Medulla oblongata (tissue), 1 donor: ENCODE measurements around the gene SLX4IP.

ENCODE experiments used
- DNase-seq: peaks from one replicate; pipeline ENCODE4 v3.0.0-alpha.2; 2015; ENCODE audit errors: extremely low spot score

SLX4IP gene

DNA sequence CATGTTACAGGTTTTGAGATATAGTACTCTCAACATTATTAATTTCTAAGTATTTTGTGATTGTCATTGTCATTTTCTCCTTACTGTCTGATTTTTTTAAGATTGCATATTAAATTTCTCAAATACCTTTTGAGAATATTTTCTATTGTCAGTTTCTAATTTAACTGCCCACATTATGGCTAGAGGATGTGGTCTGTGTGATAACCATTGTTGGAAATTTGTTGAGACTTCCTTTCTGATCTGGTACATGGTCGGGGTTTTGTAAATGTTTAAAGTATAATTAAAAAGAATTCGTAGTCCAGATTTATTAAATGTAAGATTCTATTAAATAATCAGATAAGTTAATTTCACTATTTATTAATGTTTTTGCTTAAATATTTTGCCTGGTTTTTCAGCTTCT is 60.1 kb downstream of the SLX4IP start:
- no peak for DNase-seq

DNA sequence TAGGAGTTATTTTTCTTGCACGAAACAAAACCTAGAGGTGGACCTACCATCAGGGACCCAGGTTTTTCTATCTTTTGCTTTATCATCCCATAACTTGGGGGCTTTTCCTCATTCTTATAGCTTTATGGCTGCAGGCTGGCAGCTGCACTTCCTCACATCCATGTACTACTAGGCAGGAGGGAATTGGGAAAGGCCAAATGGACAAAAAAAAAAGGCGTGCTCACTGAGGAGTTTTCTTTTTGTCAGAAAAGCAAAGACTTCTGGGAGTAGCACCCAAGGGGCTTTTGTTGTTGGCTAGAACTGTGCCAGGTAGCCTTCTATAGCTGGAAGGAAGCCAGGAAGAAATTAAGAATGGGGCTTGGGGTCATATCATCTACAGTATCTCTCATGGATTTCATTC is 61.4 kb downstream of the SLX4IP start:
- DNase-seq = no peak

DNA sequence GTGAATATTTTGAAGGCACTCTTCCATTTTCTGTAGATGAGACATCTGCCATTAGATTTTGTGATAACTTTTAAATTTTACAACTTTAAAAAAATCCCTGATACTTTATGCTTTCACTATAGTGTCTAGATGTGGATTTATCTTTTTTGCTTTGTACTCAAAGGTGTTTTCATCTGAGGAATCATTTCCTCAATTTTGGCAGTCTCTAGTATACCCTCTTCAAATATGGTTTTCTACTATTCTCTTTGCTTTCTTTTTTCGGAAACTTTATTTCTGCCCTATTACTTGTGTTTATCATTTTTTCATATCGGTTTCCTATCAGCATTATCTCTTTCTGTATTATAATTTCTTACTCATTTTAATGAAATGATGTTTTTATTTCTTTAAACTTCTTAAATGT is 62.2 kb downstream of the SLX4IP start:
- no peak for DNase-seq

DNA sequence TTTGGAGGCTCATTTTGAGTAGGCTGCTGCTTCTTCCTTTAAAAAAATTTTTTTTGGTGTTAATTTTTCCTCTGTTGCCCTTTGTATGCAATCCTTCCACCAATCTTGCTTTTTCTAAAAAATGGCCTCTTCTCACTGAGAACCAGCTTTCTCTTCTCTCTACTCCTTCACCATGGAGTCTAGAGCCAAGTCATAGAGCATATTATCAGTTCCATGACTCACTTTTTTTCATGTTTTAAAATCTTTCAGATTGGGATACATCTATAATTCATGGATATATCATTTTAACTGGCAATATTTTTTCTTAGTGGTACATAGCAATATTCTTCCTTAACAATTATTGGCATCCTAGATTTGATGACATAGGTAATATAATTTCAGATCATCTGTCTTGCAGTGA is 62.7 kb downstream of the SLX4IP start:
- DNase-seq = no peak

DNA sequence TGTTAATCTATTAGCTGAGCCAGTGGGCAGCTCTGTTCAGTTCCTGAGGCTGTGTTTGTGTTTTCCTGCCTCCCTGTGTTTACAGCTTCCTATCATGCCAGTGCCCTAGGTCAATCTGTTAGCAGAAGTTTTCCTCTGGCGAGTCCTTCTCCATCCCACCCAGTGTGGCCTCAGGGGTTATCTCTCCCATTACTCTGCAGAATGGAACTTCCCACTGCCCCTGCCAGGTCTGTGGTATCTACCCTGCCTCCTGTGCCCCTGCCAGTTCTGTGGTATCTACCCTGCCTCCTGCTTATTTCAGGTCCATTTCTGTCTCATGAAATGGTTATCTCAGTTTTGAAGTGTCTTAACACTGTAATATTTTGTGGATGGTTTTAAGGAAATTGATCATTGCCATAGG is 63.1 kb downstream of the SLX4IP start:
- no peak for DNase-seq

DNA sequence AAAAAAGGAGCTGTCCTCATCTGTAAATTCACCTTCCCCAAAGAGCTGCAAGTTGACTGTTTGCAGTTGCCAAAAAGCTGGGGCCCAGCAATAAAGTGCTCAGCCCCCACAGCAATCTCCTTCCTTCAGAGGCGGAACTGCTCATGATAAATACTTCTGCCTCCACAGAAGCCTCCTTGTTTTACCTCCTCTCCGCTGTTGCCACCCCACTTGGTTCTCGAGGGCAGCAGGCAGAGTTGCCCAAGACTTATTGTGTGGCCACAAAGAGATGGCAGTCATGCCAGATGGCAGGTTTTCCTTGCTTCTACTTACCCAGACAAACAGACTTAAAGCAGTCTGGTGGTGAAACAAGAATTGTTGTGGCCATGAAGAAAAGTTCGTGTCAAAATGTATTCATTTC is 66.3 kb downstream of the SLX4IP start:
- DNase-seq = peak; percentile 91

DNA sequence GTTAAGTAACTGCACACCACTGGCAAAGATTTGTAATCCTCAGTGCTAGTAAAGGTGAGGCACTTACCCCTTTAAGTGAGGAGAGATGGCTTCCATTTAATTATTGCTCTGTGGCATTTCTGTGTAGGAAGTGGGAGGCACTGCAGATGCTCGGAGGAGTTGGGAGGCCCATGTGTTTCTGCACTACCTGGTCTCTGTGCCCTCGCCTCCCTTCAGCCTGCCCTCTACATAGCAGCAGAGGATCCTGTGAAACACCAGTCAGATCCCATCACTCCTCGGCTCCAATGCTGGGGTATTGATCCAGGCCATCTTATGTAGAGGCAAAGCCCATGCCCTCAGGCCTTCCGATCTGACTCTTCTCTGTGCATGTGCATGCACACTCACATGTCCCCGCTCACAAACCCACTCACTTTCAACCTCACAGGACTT is 67.0 kb downstream of the SLX4IP start:
- DNase-seq = no peak

DNA sequence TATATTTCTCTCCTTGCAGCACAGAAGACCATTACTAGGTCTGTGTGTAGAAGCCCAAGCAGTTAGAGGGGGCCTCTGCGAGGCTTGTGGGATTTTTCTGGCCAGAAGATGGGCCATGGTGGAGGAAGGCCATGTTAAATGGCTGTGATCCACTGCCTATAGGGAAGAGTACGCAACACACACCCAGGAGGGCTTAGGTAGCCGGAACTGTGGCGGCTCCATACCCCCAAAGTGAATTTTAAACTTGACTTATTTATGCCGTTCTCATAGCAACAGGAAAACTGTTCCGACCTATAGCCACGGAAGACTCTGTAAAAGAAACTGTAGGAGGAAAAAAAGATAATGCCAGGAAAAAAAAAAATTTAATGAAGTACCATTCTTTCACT is 69.5 kb downstream of the SLX4IP start:
- no peak for DNase-seq

DNA sequence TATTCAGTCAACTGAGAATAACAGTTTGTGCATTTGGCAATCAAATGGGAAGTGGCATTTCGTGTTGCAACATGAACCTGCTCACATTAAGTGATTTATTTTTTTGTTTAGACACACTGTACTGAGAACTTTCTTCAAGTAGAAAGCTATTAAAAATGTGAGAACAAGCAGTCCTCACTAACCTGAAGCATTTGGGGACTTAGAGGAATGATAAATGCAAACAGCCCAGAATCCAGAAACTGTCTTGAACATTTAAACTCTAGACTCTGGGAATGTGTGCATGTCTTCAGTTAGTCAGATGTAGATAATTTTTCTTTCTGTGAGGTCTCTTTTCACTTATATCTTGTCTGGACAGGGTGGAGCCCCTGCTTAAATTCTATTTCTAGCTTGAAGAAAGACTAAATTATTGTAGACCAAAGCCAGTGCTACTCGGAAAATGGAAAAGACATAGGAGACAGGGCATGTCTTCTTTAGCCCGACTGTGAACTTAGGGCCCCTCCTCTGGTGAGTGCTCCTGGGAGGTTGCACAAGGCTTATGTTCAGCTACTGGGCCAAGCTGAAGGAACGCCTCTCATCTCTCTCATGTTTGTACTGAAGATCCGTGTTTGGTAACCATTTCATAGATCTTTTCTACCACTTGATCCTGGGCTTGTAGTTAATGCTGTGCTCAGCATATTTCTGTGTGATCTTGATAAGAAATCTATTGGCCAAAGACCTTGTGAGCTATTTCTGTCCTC is 70.1 kb downstream of the SLX4IP start:
- DNase-seq = no peak

DNA sequence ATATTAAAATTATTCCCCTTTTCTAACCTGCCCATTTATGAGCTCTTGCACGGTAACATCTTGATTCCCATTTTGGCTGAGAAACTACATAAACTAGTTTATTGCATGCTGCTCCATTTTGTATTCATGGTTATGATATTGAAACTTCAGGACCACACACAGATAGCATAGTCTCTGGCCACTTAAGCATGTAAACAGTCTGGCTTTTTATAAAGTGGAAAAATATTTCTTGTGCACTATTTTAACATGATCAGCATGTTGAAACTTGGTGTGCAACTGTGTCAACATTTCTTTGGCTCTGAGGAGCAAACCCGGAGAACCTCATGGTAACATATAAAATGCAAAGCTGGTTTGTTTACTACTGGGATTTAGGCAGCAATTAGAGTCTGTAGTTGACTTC is 70.7 kb downstream of the SLX4IP start:
- no peak for DNase-seq

DNA sequence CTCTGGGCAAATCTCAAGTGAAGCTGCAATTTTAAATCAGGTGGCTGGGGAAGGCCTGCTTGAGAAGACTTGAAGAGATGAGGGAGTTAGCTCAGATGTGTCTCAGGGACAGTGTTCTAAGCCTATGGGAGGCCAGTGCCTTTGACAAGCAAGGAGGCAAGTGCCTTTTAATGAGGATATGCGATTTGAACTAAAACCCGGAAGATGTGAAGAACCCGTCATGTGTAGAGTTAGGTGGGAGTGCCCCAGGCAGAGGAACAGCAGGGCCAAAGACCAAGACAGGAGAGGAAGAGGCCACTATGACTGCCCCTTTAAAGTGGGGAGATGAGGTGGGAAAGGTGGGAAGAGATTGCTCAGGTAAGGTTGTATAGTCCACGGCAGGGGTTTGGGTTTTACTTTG is 71.9 kb downstream of the SLX4IP start:
- no peak for DNase-seq

DNA sequence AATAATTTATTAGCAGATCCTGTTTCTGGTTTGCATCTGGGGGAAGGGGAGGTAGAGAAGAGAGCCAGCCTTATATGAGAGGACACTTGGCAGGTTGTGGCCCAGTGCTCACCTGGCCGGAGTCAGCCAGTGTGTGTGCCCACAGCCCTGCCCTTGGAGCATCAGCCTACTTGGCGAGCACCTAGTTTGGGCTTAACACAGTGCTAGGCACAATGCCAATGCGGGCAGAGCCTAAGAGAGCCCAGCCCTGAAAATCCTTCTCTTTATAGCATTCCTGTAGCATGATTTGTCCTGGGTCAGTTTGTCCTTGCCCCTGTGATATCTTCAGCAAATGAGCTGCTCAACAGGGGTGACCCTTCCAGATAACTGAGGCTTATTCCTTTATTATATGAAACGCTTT is 73.0 kb downstream of the SLX4IP start:
- DNase-seq = peak; percentile 47

DNA sequence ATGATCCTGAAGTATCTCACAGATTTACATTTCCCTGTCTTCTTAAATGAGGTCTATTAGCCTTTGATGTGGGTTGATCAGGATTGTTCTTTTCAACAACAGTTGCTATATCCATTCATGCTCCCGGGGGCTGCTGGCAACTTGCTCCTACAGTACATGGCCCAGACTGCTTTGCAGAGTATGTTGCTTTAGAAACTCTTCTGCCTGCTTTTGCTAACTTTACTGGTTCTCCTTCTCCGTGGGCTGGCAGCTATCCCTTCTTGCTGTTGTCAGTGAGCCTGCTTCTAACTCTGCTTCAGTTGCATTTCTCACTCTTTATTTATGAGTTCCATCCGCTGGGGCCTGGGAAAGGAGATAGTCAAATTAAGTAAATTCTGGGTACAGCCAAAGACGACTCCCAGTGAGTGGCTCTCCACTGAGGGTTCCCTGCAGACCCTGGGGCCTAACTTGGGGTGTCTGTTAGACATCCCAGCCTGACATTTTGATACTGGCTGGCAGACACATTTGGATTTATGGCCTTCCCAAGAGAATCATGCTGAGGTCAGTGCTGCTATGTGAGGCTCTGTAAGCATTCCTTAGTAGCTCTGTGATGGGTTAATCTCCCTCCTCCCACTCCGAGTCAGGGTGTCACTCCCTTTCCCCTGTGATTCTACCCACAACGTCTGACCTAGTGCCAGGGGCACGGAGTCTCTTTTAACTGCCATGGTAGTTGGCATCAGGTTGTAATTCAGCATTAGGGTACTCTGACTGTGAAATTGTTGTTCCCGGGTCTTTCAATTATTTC is 73.6 kb downstream of the SLX4IP start:
- no peak for DNase-seq

DNA sequence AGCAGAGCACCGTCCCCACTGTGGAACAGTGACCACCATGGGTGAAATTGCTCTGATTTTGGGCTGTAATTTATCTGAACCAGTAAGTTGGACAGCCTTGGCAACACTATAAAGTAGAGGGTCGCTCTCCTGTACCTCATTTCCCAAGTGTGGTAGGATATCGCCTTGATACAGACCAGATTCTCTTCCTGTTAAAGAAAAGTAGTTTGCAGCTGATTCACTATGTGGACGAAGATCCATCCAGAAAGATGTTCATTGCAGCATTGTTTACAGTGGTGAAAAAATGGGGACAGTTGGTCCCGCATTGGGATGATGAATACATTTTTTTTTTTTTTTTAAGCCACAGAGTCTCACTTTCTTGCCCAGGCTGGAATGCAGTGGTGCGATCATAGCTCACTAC is 74.3 kb downstream of the SLX4IP start:
- DNase-seq = no peak

DNA sequence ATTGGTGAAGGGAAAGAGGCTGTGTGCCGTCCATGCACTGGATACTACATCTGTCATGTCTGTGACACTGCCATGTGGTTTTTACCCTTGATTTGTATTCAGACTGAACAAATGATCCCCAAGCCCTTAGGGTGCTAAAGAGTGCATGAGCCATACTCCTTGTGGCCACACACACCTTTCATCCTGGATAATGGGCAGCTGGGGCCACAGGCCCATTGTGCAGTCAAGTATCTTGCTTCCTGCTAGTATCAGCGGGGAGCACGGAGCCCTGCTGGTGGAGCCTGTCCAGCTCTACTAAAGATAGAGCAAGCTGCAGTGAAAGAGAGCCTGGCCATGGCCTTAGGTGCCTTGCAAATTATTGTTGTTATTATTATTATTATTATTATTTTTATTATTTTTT is 75.1 kb downstream of the SLX4IP start:
- DNase-seq = no peak

DNA sequence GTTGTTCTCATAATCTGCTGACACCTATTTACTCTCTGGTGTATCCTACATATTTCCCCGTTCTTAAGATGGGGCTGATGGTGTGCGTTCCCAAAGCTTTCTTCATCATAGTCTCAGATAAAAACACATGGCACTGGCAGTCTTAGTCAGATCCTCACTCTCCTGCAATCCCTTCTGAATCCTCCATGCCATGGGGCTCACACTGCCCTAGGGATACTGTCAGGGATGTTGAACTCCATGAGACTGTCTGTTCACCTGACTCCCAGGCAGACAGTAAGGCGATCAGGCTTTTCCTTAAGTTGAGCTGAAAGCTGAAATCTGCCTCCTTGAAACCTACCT is 76.0 kb downstream of the SLX4IP start:
- no peak for DNase-seq

DNA sequence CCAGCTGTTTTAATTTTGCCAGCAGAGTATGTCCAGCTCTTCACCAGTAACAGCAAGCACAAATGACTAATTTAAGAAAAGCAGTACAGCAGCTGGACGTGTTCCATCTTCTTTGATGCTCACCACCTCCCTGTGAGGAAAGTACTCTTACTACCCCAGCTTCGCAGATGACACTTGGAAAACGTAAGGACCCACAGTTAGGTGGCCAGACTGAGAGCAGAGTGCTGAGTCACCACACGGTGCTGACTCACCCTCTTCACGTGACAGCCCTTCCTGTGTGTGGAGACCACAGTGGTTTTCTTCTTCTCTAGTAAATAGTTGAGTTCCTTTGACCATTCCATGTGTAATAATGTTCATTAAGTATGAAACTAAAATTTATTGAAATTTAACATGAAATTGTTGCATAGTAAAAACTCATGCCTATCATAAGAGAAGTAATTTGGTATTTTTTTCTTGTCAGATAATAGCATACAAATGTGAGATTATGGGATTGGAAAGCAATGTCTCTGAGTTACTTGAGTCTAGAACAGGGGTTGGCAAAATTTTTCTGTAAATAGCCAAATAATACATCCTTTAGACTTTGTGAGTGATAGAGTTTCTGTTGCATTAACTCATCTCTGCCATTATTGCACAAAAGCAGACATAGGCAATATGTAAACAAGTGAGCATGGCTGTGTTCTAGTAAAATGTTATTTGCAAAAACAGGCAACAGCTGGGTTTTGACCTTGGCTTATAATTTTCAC is 76.6 kb downstream of the SLX4IP start:
- peak; percentile 87 for DNase-seq

DNA sequence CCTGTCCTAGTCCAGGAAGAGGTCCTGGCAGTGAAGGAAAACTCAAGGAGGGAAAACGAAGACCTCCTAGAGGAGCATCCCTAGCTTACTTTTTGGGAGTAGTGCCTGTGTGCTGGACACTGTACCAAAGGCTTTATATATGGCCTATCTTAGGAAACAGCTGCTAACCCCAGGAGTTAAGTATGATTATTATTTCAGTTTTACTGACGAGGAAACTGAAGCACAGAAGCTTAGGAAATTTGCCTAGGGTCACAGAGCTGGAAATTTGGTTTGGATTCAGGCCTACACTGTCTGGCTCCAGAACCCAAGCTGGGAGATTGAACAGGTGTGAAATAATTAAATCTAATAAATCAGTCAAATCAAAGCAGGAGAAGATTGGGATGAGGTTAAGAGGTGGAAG is 78.0 kb downstream of the SLX4IP start:
- DNase-seq = no peak

DNA sequence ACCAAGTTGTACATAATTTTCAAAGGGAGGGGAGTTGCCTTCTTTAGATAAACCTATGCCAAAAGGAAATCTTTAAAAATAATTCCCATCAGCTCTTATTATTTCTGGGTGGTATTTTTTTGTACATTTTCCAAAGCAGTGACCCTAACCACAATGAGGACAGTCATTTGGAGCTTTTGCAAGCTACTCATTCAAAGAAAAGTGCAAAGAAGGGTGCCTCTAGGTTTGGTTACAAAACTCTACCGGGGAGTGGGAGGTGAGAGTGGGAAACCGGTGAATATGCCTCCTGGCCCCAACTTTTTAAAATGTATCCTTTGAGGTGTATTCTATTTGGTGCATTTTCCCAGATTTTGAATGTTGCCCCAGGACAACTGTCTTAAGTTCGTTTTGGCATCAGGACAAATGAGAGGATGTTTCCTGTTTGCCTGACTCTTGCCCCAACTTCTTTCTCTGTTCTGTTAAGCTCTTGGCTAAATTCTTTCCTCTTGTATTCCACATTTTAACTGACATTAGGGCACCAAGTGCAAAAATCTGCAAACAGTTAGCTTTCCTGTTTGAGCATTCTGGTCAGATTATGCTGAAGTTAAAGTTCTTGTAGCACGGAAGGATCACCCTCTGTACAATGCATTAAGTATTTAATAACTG is 78.9 kb downstream of the SLX4IP start:
- no peak for DNase-seq

DNA sequence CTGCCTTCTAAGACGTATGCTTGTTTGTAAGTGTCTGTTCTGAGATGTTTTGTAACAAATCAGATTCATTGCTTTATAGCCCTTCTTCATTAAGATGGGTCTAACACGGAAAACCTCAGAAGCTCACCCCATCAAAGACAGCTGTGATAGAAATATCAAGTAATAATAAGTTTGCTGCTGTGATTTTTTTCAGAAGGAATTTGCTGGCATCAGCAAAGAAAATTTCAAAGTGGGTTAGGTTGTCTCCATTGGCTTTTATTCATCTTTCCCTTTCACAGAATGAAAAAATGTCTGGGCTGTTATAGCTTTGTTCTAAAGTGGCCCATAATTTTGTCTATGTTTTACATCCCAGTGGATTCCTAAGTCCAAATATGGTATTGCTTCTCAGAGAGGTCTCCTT is 81.4 kb downstream of the SLX4IP start:
- DNase-seq = no peak

DNA sequence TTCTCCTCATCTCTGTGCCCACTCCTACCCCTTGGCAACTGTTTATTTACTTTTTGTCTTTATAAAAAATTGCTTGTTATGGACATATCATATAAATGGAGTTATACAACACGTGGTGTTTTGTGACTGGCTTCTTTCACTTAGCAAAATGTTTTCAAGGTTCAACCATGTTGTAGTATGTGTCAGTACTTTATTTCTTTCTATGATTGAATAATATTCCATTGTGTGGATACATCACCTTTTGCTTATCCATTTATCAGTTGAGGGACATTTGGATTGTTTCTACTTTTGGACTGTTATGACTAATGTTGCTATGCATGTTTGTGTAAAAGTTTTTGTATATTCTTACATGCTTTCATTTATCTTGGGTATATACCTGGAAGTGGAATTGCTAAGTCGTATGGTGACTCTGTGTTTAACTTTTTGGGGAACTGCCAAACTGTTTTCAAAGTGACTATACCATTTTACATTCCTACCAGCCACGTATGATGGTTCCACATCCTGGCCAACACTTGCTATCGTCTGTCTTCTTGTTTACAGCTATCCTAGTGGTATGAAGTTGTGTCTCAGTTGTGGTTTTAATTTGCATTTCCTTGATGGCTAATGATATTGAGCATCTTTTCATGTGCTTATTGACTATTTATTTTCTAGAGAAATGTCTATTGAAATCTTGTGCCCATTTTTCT is 84.4 kb downstream of the SLX4IP start:
- no peak for DNase-seq

DNA sequence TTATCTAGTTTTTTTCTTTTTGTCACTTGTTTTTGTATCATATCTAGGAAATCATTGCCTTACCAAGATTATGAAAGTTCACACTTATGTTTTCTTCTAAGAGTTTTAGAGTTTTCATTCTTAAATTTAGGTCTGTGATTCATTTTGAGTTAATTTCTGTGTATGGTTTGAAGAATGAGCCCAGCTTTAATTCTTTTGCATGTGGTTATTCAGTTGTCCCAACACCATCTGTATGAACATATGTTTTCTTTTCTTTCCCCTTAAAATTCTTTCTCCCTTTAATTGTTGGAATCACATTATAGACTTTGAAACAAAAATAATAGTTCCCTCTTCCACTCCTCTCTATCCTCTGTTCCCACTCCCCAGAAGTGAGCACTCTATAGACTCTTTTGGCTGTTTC is 85.4 kb downstream of the SLX4IP start:
- DNase-seq = no peak
